ENCODE measurements around the gene ENTHD1. TPM values are rescaled to one million over a fixed set of nuclear protein-coding genes. Genes with fewer than 3 reads are reported as not detected.
"Not testable (repeated sequence)": the region's sequence is repeated elsewhere in the genome, so short reads cannot be mapped to it uniquely, and the experiment has no call there.

ENTHD1 gene
- total RNA-seq, 2 donors from 2014 or later = 0.09 to 5.1 TPM

DNA sequence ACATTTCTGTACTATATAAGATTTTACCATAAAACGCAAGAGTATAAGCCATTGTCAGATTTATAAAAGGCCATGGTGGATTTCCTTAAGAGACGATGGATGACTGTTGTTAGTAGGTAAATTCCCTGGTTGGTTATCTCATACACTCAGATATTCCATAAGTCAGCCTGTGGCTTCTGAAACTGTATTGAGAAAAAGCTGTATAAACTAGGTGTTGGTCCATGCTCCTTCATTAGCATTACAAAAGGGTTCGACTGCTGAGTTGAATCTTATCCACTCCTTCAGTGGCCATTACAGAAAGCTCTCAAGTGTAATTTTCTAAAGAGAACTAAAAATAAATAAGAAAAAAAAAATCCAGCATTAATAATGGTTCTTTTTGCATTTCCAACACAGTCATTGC, 12.6 kb upstream of the ENTHD1 start:
- Histone ChIP-seq H3K9me3 (no peaks in the 10 kb centered on the region), H3K27me3 (replicated peaks; ENCODE audit: insufficient read depth) (no peaks in the 10 kb centered on the region), H3K36me3 (no peaks in the 10 kb centered on the region), H3K4me3 (no peak overlapping the region), H3K4me1 (replicated peaks) (no peaks in the 10 kb centered on the region), H3K27ac (no peak overlapping the region)
- 82% methylated on average over 3 of the region's 3 CpGs for WGBS
- intact Hi-C loops (cut with DNase I) = no loop called here
- no peak for TF ChIP-seq POLR2A (IDR thresholded peaks at IDR 0.05)
- TF ChIP-seq POLR2AphosphoS5 (IDR thresholded peaks at IDR 0.05) = no peak
- no peak for TF ChIP-seq CTCF (IDR thresholded peaks at IDR 0.05)
- DNase-seq (ENCODE audit: low spot score) = no peak

- Histone ChIP-seq H3K9me3 (no peaks in the 10 kb centered on the region), H3K27me3 (replicated peaks; ENCODE audit: insufficient read depth) (no peaks in the 10 kb centered on the region), H3K4me1 (replicated peaks) (no peaks in the 10 kb centered on the region), H3K4me3 (no peak overlapping the region), H3K36me3 (no peaks in the 10 kb centered on the region), H3K27ac (no peak overlapping the region)
- TF ChIP-seq CTCF (IDR thresholded peaks at IDR 0.05) (no peak), POLR2A (IDR thresholded peaks at IDR 0.05) (no peak), POLR2AphosphoS5 (IDR thresholded peaks at IDR 0.05) (no peak)
- intact Hi-C loops (cut with DNase I) = no loop called here
- DNase-seq (ENCODE audit: low spot score) = no peak
- WGBS = 93% methylated on average over 3 of the region's 3 CpGs
These were observed 12.1 kb upstream of the ENTHD1 start for GRCh38 chr22:39905687-39906086.

DNA sequence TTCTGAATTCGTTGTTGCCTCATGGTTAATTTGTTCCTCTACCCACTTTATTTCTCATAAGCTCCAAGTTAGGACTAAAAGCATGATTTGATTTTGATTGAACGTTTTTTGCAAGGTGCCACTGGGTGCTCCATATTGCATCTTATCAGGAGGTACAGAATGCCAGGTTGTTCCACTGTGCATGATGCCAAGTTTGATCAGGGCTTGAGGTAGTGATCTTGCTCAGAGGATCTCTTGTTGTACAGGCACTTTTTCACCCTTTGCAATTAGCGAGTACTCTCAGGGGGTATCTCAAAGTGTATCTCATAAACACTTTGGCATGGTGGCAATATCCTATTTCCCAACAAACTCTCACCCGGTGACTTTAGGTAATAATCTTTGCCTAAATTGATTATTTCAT, 11.3 kb upstream of the ENTHD1 start:
- H3K27ac ChIP-seq = no peak overlapping the region
- intact Hi-C loops (cut with DNase I) = no loop called here
- DNase-seq (ENCODE audit: low spot score) = no peak

DNA sequence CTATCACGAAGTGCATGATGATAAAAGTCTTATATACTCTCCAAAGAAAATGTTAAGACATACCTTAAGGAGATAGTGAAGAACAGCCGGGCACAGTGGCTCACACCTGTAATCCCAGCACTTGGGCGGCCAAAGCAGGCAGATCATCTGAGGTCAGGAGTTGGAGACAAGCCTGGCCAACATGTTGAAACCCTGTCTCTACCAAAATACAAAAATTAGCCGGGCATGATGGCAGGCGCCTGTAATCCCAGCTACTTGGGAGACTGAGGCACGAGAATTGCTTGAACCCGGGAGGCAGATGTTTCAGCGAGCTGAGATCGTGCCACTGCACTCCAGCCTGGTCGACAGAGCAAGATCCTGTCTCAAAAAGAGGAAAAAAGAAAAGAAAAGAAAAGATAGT, 10.5 kb upstream of the ENTHD1 start:
- H3K36me3 ChIP-seq; H3K4me3 ChIP-seq; DNase-seq (ENCODE audit: low spot score); intact Hi-C loops (cut with DNase I); H3K27me3 ChIP-seq (replicated peaks; ENCODE audit: insufficient read depth); H3K9me3 ChIP-seq; H3K4me1 ChIP-seq (replicated peaks); H3K27ac ChIP-seq: not testable (repeated sequence)
- WGBS = 94% methylated on average over 10 of the region's 10 CpGs

More for the DNA sequence above, 11.3 kb upstream of the ENTHD1 start:
- WGBS = 84% methylated on average over 4 of the region's 4 CpGs
- Histone ChIP-seq H3K36me3 (no peaks in the 10 kb centered on the region), H3K9me3 (no peaks in the 10 kb centered on the region), H3K4me3 (no peak overlapping the region), H3K4me1 (replicated peaks) (no peaks in the 10 kb centered on the region), H3K27me3 (replicated peaks; ENCODE audit: insufficient read depth) (no peaks in the 10 kb centered on the region)
- TF ChIP-seq POLR2AphosphoS5 (IDR thresholded peaks at IDR 0.05) = no peak
- TF ChIP-seq POLR2A (IDR thresholded peaks at IDR 0.05) = no peak
- no peak for TF ChIP-seq CTCF (IDR thresholded peaks at IDR 0.05)

DNA sequence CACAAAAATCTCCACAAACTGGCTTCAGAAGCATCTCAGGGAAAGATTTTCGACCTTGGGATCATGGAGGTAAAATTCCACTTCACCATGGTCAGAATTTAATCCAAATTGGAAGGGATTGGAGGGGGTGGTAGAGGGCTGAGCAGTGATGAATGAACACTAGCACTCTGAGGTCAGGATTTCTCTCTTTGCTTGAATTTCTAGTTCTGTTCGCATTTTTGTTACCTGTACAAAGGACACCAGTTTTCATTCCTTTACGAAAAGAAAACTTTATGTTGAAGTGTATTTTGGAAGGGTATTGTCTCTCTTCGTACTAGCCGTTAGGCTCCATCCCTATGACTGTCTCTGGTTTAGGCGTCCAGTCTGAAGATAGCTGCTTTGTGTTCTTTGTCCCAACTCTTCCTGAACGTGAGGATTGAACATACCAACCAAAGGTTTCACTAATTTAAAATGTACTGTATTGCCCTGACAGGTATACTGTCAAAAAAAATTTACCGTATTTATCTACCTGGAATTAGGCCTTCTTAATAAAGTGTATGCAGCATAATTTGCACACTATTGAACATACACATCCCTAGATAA, 8.1 kb upstream of the ENTHD1 start:
- WGBS = 85% methylated on average over 8 of the region's 8 CpGs
- no peak overlapping the region for H3K27ac ChIP-seq
- no peaks in the 10 kb centered on the region for H3K9me3 ChIP-seq
- no peak for DNase-seq (ENCODE audit: low spot score)
- intact Hi-C loops (cut with DNase I) = no loop called here
- no peak overlapping the region for H3K4me3 ChIP-seq
- H3K27me3 ChIP-seq (replicated peaks; ENCODE audit: insufficient read depth) = no peaks in the 10 kb centered on the region
- H3K36me3 ChIP-seq = no peaks in the 10 kb centered on the region
- TF ChIP-seq POLR2AphosphoS5 (IDR thresholded peaks at IDR 0.05) = no peak
- no peak for TF ChIP-seq CTCF (IDR thresholded peaks at IDR 0.05)
- TF ChIP-seq POLR2A (IDR thresholded peaks at IDR 0.05) = no peak
- H3K4me1 ChIP-seq (replicated peaks) = no peaks in the 10 kb centered on the region
